Transverse colon (tissue), 4 donors: Measurements from ENCODE around the gene LRRC8C. TPM values are rescaled to one million over a fixed set of nuclear protein-coding genes. Genes with fewer than 3 reads are reported as not detected.

Source experiments
- DNase-seq: peaks from one replicate; pipeline ENCODE4 v3.0.0-alpha.2; 2019
- H3K27ac ChIP-seq, 4 donors: fragments of 200-600 bp; sonication (generic); 2 replicates each; pipeline ENCODE4 v1.5.1; 2016 to 2018; ENCODE audit warnings: inconsistent platforms in 4 of 4
- H3K27me3 ChIP-seq: fragments of 200-600 bp; sonication (generic); 2 replicates; pipeline ENCODE4 v1.5.1; 2017; ENCODE audit warnings: inconsistent platforms
- H3K36me3 ChIP-seq, 4 donors: fragments of 200-600 bp; sonication (generic); 2 replicates each; pipeline ENCODE4 v1.5.1; 2017 to 2019; ENCODE audit warnings: inconsistent platforms in 4 of 4
- H3K4me1 ChIP-seq, 4 donors: fragments of 200-600 bp; sonication (generic); 2 replicates each; pipeline ENCODE4 v1.5.1; 2017 to 2020; ENCODE audit warnings: inconsistent platforms in 4 of 4
- H3K4me3 ChIP-seq, 4 donors: fragments of 200-600 bp; sonication (generic); 1 replicate in 1 of 4; 2 replicates in 3 of 4; pipeline versions ENCODE4 v1.5.1 to v1.6.1; 2017 to 2019; ENCODE audit warnings: inconsistent platforms in 4 of 4
- H3K9me3 ChIP-seq, 2 donors: fragments of 200-600 bp; sonication (generic); 2 replicates each; pipeline ENCODE4 v1.5.1; 2017 to 2019; ENCODE audit warnings: inconsistent platforms in 2 of 2
- EP300 ChIP-seq: sonication (generic); formaldehyde crosslinking; IDR thresholded peaks from one replicate; pipeline ENCODE4 v1.6.1; 2017; ENCODE audit warnings: antibody characterized with exemption, low read depth
- POLR2A ChIP-seq: fragments of 450-650 bp; IDR thresholded peaks from one replicate; pipeline ENCODE4 v1.6.1; 2016; ENCODE audit warnings: antibody characterized with exemption, mild to moderate bottlenecking, moderate library complexity
- POLR2AphosphoS5 ChIP-seq, 3 donors: sonication (generic); formaldehyde crosslinking; IDR thresholded peaks; one replicate each; pipeline ENCODE4 v1.6.1; 2016; ENCODE audit warnings: antibody characterized with exemption in 3 of 3
- WGBS, 2 donors: methylation state at CpG; one replicate each; pipeline ENCODE4 v1.1.5; 2018; ENCODE audit warnings: low coverage in 1 of 2; 5-methylcytosine and 5-hydroxymethylcytosine counted together
- in situ Hi-C, 4 donors: fragments of 200-750 bp; cut with MboI; loops; one replicate each; pipeline versions ENCODE4 v1.15.0 to v1.15.1; 2017; ENCODE audit warnings: low sequenced_read_pairs in 3 of 4, low pct_ligation_motif_present in 1 of 4, low pct_unique_long_range_greater_than_20kb in 1 of 4
- intact Hi-C: fragments of 100-400 bp; cut with DNase I; formaldehyde crosslinking; loops from one replicate; pipeline ENCODE4 v1.15.1; 2023; ENCODE audit warnings: low total_unique reads
- total RNA-seq, 4 donors: library from RNA; depleted of rRNA; stranded (reverse); fragments of >200 nt; gene quantifications; one replicate each; pipeline ENCODE4 v1.1.0, GENCODE V29; 2016
- TF ChIP-seq, protein P1 (sequence below), 5 experiments: fragments of 200-600 bp in 3 of 5; fragments of 450-650 bp in 2 of 5; sonication (generic) in 3 of 5; IDR thresholded peaks; 1 replicate in 2 of 5; 2 replicates in 3 of 5; pipeline ENCODE4 v1.5.1; 2016 to 2017; ENCODE audit warnings: antibody characterized with exemption in 5 of 5, inconsistent platforms in 3 of 5, mild to moderate bottlenecking in 2 of 5, moderate library complexity in 1 of 5

Gene LRRC8C
- total RNA-seq, 4 donors from 2014 or later: 2.4 to 4.4 (median 2.7) TPM

DNA sequence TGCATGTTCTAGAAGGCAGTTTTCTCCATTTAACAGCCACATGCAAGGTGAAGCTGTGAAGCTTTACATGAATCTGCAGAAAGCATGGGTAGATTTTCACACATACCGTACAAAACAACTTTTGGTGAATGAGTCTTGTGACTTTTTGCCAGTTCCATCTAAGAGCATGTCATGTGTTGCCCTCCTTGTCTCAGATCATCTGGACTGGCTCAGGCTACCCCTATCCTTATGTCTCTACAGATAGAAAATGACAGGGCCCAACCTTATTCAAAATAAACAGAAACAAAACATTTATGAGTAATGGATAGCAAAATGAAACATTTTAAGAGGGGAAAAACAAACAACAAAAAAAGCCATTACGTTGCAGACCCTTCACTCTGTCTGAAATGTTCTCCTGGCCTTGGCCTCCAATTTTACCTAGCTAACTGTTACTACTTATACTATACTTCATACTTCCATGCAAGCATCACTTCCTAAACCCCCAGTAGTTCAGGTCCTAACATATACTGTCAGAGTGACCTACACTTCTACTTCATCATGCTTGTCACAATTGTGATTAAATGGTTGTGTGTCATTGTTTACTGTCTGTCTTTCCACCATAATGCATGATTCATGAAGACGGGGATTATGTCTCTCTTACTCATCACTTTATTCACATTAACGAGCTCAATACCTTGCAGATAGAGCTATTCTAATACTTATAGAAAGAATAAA, 39.0 kb downstream of the LRRC8C start:
- DNase-seq: no peak
- intact Hi-C loops (no loop called here), in situ Hi-C loops (no loop called here)
- H3K36me3 ChIP-seq: no peaks in the 10 kb centered on the region
- H3K9me3 ChIP-seq: no peaks in the 10 kb centered on the region
- H3K4me3 ChIP-seq: no peak overlapping the region
- H3K4me1 ChIP-seq: peaks cover 0 to 13% (median 0%) of the 10 kb centered on the region in 4 donors
- H3K27ac ChIP-seq: no peak overlapping the region
- WGBS, 2 donors: 62 to 64% methylated on average over 3 to 4 of the region's 4 CpGs
- TF ChIP-seq, protein P1, sequence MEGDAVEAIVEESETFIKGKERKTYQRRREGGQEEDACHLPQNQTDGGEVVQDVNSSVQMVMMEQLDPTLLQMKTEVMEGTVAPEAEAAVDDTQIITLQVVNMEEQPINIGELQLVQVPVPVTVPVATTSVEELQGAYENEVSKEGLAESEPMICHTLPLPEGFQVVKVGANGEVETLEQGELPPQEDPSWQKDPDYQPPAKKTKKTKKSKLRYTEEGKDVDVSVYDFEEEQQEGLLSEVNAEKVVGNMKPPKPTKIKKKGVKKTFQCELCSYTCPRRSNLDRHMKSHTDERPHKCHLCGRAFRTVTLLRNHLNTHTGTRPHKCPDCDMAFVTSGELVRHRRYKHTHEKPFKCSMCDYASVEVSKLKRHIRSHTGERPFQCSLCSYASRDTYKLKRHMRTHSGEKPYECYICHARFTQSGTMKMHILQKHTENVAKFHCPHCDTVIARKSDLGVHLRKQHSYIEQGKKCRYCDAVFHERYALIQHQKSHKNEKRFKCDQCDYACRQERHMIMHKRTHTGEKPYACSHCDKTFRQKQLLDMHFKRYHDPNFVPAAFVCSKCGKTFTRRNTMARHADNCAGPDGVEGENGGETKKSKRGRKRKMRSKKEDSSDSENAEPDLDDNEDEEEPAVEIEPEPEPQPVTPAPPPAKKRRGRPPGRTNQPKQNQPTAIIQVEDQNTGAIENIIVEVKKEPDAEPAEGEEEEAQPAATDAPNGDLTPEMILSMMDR (IDR thresholded peaks at IDR 0.05): no peak
- TF ChIP-seq EP300: no peak
- no peak for TF ChIP-seq POLR2AphosphoS5 (IDR thresholded peaks at IDR 0.05)
- TF ChIP-seq POLR2A: no peak
- H3K27me3 ChIP-seq: no peaks in the 10 kb centered on the region

- Histone ChIP-seq H3K9me3 (no peaks in the 10 kb centered on the region), H3K27me3 (no peaks in the 10 kb centered on the region), H3K4me3 (no peak overlapping the region), H3K36me3 (no peaks in the 10 kb centered on the region), H3K27ac (no peak overlapping the region), H3K4me1 (peaks cover 0 to 9% (median 0%) of the 10 kb centered on the region in 4 donors)
- in situ Hi-C loops: no loop called here
- intact Hi-C loops: no loop called here
- TF ChIP-seq POLR2A: no peak
- no peak for TF ChIP-seq POLR2AphosphoS5 (IDR thresholded peaks at IDR 0.05)
- TF ChIP-seq, protein P1 (IDR thresholded peaks at IDR 0.05): no peak
- TF ChIP-seq EP300: no peak
- no peak for DNase-seq
- 80 to 81% methylated on average over 6 of the region's 6 CpGs for WGBS, 2 donors
These were observed 39.7 kb downstream of the LRRC8C start for GRCh38 chr1:89672489-89673183.

GRCh38 chr1:89673251-89673650, 40.3 kb downstream of the LRRC8C start:
- DNase-seq: no peak
- peaks cover 0 to 9% (median 0%) of the 10 kb centered on the region in 4 donors for H3K4me1 ChIP-seq
- 82 to 84% methylated on average over 4 of the region's 4 CpGs for WGBS, 2 donors
- no peak overlapping the region for H3K4me3 ChIP-seq
- intact Hi-C loops: no loop called here
- in situ Hi-C loops: no loop called here
- no peaks in the 10 kb centered on the region for H3K36me3 ChIP-seq
- TF ChIP-seq, protein P1 (IDR thresholded peaks at IDR 0.05): no peak
- TF ChIP-seq EP300 (no peak), POLR2AphosphoS5 (IDR thresholded peaks at IDR 0.05) (no peak), POLR2A (no peak)
- no peaks in the 10 kb centered on the region for H3K27me3 ChIP-seq
- H3K9me3 ChIP-seq: no peaks in the 10 kb centered on the region
- no peak overlapping the region for H3K27ac ChIP-seq

- no peak for DNase-seq
- Histone ChIP-seq H3K4me1 (peaks cover 0 to 7% (median 0%) of the 10 kb centered on the region in 4 donors), H3K27me3 (no peaks in the 10 kb centered on the region), H3K4me3 (no peak overlapping the region), H3K9me3 (no peaks in the 10 kb centered on the region), H3K36me3 (no peaks in the 10 kb centered on the region), H3K27ac (no peak overlapping the region)
- intact Hi-C loops: no loop called here
- in situ Hi-C loops: no loop called here
- TF ChIP-seq, protein P1 (IDR thresholded peaks at IDR 0.05): no peak
- TF ChIP-seq POLR2A: no peak
- no peak for TF ChIP-seq POLR2AphosphoS5 (IDR thresholded peaks at IDR 0.05)
- no peak for TF ChIP-seq EP300
- WGBS, 2 donors: 75 to 93% methylated on average over 4 of the region's 4 CpGs
These were observed 42.8 kb downstream of the LRRC8C start for GRCh38 chr1:89675677-89676076.
